Activated CD4-positive, alpha-beta T cell treated with anti-CD3 and anti-CD28 coated beads, Interleukin-2, amount 50 U/mL, for 1 hour (primary cell): ENCODE data around the gene CCSER1.
"Not testable (repeated sequence)": the region's sequence is repeated elsewhere in the genome, so short reads cannot be mapped to it uniquely, and the experiment has no call there.

Experiments used
- DNase-seq: peaks from one replicate; pipeline ENCODE4 v3.0.0-alpha.2; 2020

Gene CCSER1

DNA sequence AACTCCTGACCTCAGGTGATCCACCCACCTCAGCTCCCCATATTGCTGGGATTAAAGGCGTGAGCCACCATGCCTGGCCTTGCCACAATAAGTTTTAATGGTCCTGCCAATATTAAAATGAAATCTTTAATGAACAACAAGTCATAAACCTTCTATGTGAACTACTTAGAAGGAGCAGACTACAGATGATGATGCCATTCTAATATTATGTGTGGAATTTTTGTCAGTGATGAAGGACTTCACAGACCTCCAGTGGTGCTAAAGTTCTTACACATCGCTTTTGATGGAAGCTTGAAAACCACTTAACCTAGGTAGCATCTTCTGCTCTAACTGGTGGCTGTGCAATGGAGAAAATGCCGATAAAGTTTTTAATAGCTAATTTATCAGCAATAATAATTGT lies 331.4 kb downstream of the CCSER1 start:
- DNase-seq: no peak

GRCh38 chr4:90474484-90474883 lies 347.3 kb downstream of the CCSER1 start:
- no peak for DNase-seq

- DNase-seq: no peak
Measured at GRCh38 chr4:90476019-90476418, 348.8 kb downstream of the CCSER1 start.

DNA sequence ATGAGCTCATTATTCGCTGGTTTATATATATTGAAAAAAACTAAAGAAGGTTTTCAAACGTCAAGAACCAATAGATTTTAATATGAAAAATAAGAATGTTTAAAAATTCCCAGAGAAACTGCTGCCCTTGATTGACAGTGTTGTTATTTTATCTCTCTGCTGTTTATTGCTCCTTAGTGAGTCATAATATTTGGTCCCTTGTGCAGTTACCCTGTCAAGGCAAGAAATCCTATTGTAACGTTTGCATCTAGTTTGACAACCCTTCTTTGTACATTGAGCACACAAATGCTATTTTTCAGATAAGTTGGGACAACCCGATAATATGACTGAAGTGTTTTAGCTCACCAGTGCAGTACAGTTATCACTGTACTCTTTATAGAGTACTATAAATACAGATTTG lies 349.4 kb downstream of the CCSER1 start:
- no peak for DNase-seq

DNA sequence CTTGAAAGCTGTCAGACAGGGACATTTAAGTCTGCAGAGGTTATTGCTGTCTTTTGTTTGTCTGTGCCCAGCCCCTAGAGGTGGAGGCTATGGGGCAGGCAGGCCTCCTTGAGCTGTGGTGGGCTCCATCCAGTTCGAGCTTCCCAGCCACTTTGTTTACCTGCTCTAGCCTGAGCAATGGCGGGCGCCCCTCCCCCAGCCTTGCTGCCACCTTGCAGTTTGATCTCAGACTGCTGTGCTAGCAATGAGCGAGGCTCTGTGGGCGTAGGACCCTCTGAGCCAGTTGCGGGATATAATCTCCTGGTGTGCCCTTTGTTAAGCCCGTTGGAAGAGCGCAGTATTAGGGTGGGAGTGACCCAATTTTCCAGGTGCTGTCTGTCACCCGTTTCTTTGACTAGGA lies 357.7 kb downstream of the CCSER1 start:
- DNase-seq: not testable (repeated sequence)

DNA sequence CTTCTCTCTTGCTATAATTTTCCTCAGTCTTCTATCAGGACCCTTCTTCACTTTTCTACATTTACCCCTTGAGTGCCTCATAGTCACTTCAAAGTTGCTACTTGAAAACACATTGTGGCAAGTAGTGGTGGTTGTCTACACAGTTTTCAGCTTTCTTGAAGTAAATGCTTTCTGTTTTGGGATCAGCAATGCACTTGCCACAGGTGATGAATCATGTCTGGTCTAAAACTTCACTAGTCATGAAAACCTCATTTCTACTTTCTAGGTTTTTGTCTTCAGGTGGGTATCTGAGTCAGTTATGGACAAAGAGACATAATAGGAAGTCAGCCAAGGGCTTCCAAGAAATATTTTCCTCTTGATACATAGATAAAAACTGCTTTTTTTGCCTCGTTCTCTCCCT lies 359.2 kb downstream of the CCSER1 start:
- no peak for DNase-seq

GRCh38 chr4:90495211-90495610 lies 368.0 kb downstream of the CCSER1 start:
- DNase-seq: no peak

- no peak for DNase-seq
Measured at GRCh38 chr4:90495936-90496335, 368.7 kb downstream of the CCSER1 start.

- no peak for DNase-seq
Measured at GRCh38 chr4:90498175-90498574, 371.0 kb downstream of the CCSER1 start.

GRCh38 chr4:90503677-90504076 lies 376.5 kb downstream of the CCSER1 start:
- DNase-seq: no peak

DNA sequence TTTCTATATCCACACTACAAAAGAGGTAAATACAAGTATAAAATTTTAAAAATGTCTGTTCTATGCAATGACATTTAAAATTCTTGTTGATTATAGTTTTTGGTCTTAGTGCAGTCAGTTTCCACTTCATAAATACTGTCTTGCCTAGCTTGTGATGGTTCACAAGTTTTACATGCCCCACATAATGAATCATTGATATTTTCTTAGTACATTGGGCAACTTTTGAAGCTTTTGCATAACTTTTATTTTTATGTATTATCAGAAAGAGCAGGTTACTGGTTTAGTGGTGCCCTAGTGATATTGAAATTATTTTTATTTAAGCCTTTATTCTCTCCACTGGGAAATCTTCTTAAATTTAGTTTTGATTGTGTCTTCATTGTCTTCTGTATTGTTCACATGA lies 388.0 kb downstream of the CCSER1 start:
- DNase-seq: no peak

GRCh38 chr4:90528551-90528950 lies 401.4 kb downstream of the CCSER1 start:
- no peak for DNase-seq

DNA sequence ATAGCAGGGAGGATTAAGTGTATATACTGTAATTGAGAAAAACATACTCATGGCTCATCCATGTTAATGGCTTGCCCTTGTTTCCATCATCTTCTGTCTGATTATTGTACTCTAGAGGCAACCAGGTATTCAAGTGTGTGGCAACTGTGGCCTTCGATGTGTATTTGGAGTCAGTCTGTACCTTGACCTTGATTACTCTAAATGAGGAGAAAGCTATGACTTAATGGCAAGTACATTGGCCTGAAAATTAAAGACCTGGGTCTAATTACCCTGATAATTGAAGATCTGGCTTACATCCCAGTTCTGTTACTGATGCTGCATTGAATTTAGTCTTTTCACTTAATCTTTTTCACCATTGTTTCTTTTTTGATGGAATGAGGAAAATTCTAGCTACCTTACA lies 409.2 kb downstream of the CCSER1 start:
- no peak for DNase-seq

DNA sequence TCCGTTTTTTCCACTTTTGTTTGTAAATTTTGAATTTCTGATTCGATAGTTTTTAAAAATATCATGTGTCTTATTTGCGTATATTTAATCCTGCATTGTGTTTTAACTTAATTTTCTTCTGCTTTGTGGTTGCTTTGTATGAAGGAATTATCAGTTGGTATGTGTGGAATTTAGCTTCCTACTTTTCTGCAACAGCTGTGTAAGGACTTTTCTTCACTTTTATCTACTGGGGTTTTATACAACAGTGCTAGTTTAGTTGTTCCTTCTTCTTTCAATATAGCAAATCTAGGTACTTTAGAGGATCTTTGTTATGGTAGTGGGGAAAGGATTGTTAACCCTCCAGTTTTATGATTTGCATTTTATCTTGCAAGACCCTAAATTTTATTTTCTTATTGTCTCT lies 410.3 kb downstream of the CCSER1 start:
- DNase-seq: no peak

DNA sequence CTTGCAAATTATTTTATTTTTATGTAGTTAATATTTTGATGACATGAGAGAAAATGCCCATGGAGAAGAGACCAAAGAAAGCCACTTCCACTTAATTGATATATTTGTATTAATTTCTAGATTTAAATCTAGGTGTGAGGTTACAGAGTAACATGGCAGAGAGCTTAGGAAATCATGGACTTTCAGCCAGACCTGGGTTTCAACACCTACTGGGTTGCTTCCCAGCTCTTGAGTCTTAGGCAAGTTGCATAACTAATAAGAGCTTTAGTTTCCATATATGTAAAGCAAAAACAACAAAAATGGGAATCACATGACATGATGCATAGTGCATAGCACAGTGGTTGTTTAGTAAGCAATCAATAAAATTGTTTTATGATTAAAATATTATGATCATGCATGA lies 413.3 kb downstream of the CCSER1 start:
- no peak for DNase-seq

GRCh38 chr4:90542216-90542615 lies 415.0 kb downstream of the CCSER1 start:
- DNase-seq: no peak

DNA sequence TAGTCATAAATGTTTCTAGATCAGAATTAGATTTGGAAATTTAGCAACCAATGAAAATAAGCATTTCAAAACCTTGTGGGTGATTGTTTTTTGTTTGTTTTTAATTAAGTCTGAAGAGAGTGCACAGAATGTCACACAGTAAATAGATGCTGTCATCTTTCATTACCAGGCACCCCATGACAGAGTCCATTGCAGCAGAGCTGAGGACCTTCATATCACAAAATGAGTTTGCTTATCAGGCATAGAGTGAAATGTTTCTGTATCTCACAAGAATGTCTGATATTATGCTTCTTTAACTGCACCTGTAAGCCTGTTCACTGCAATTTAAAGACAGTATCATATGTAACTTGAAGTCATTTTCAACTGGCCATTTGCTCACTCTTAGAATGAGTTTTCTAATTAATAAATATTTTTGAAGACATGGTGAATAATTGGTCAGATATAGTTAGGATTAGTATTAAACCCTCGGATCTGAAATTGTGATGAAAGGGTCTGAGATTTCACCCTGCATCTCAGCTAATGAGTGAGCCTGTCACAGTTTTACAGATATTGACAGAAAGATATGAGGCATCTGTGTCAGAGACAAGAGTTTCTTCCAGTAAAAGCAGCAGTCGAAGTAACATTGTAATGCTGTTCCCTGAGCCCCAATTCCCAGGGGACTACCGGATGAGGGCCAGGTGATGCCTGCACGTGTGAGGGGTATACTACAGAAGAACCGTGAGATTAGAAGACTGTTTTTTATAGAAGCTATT lies 416.4 kb downstream of the CCSER1 start:
- DNase-seq: no peak

DNA sequence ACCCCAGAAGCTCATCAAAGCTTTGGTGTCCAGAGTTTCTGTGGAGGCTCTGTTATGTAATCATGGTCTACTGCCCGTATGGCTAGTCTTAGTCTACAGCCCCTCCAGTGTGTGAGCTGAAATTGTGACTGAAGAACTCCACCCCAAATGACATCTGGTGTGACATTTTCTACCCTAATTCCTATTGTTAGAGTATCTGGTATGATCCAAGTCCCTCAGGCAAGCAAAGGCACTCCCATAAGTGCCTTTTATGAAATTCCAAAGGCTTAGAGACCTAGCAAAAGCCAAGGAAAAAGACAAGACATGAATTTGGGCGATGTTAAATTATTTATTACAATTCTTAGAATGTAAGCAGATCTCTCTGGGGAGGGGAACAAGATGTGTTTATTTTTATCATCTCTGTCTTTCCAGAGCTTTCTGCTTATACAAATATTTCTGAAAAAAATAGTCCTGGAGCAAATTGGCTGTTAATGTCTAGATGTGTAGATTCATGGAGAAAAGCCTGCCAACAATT lies 417.4 kb downstream of the CCSER1 start:
- no peak for DNase-seq

DNA sequence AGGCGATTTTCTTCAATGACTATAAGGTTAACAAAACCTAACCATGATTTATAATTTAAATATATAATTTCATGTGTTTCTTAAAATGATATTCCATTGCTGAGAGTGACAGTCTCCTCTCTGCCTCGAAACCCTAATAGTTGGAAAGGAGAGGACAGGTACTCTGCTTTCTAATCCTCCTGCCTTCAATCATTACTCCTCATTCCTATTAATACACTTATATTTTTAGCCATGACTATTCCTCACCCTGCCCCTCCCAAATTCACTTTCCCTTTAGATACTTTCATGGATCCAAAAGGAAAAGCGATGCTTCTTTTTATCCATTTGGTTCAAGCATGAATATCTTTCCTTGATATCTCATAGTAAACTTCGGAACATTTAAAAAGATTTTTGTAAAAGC lies 418.2 kb downstream of the CCSER1 start:
- no peak for DNase-seq

- no peak for DNase-seq
Measured at GRCh38 chr4:90546114-90546513, 418.9 kb downstream of the CCSER1 start.

- no peak for DNase-seq
Measured at GRCh38 chr4:90570615-90571014, 443.4 kb downstream of the CCSER1 start.

GRCh38 chr4:90572996-90573395 lies 445.8 kb downstream of the CCSER1 start:
- DNase-seq: no peak

DNA sequence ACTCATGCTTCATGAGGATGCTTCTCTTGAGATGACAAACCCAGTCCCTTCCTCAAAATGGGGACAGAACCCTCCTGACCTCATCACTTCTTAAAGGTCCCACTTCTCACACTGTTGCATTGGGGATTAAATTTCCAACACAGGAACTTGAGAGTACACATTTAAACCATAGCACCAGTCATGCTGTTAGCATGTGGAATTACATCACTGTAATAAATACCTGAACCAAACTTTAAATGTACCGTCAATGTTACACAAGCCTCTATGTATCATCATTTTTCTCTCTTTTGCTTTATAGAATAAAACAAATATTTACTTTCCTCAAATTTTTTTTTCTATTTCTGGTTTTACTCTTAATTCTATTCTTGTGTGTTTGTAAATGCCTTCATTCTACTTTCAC lies 448.2 kb downstream of the CCSER1 start:
- DNase-seq: no peak

DNA sequence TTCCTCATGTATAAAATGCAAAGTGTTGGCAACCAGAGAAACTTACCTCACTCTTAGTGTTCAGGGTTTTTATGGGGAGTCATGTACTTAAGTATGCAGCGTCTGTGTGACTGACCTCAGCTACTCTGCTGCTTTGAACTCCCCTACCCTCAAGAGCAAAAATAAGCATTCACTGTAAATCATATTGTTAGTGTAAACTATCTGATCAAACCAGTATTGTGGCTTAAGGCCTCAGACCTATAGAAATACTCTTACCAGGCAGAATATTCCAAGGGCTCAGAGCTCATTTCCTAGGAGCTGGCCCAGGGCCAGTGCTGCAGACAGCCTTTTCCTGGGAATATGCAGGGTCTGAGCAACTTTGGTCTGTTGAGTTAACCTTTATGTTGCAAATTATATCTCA lies 453.1 kb downstream of the CCSER1 start:
- DNase-seq: no peak

- DNase-seq: no peak
Measured at GRCh38 chr4:90582087-90582486, 454.9 kb downstream of the CCSER1 start.
